ENCODE results near the gene PDS5B. TPM values are rescaled to one million over a fixed set of nuclear protein-coding genes. Genes with fewer than 3 reads are reported as not detected.

Gene PDS5B
- total RNA-seq, 1 experiment from 2014 or later: 26.5 TPM

DNA sequence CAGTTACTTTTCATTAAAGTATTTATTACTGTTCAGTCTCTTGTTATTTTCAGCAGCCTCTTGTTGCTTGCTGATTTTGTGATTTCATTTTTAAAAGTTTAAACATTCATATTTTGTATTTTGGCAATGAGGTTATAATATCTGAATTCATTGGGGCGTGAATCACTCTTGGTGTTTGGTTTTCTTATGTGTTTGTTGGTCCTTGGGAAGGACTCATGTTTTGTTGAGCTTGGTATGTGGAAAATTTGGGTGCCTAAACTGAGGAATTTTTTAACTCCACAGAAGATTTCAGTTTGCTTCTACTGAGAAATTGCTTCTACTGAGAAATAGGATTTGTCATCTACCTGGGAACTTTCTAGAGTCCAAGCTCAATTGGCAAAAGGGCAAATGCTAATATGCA, 38.2 kb downstream of the PDS5B start (continued):
- no peak for TF ChIP-seq ZFX (IDR thresholded peaks at IDR 0.05)
- TF ChIP-seq EZH2 (IDR thresholded peaks at IDR 0.05): no peak
- TF ChIP-seq CBX3 (IDR thresholded peaks at IDR 0.05; ENCODE audit: low read depth): no peak
- no peak for TF ChIP-seq EGR1 (IDR thresholded peaks at IDR 0.05; ENCODE audit: low read depth)
- TF ChIP-seq JUND (IDR thresholded peaks at IDR 0.05): no peak
- TF ChIP-seq, protein P1, sequence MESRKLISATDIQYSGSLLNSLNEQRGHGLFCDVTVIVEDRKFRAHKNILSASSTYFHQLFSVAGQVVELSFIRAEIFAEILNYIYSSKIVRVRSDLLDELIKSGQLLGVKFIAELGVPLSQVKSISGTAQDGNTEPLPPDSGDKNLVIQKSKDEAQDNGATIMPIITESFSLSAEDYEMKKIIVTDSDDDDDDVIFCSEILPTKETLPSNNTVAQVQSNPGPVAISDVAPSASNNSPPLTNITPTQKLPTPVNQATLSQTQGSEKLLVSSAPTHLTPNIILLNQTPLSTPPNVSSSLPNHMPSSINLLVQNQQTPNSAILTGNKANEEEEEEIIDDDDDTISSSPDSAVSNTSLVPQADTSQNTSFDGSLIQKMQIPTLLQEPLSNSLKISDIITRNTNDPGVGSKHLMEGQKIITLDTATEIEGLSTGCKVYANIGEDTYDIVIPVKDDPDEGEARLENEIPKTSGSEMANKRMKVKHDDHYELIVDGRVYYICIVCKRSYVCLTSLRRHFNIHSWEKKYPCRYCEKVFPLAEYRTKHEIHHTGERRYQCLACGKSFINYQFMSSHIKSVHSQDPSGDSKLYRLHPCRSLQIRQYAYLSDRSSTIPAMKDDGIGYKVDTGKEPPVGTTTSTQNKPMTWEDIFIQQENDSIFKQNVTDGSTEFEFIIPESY (IDR thresholded peaks at IDR 0.05; ENCODE audit: extremely low read depth, insufficient replicate concordance, low read length): no peak

DNA sequence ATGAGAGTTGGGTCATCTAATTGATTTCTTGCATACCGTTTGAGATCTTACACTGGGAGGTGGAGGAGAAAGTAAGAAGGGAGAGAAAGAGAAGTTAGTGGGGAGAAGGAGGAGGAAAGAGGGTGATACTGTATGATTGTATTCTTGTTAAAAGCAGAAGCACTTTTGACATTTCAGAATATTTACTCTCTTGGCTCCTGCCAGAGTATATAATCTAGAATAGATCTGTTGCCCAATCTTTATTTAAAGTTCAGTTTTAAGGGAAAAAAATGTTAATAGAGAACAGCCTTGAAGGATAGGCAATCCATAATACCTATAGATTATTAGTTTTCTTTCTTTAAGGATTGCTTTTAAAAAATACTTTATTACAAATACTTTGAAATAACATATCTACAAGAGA, 41.5 kb downstream of the PDS5B start:
- intact Hi-C loops (cut with micrococcal nuclease): no loop called here
- TF ChIP-seq, protein P2, sequence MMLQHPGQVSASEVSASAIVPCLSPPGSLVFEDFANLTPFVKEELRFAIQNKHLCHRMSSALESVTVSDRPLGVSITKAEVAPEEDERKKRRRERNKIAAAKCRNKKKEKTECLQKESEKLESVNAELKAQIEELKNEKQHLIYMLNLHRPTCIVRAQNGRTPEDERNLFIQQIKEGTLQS (IDR thresholded peaks at IDR 0.05): no peak
- no peak for TF ChIP-seq EZH2phosphoT487 (IDR thresholded peaks at IDR 0.05; ENCODE audit: borderline replicate concordance)
- no peak for TF ChIP-seq CEBPB (IDR thresholded peaks at IDR 0.05; ENCODE audit: low read depth)
- Histone ChIP-seq H3K4me1 (ENCODE audit: control insufficient read depth in 1 of 2, insufficient read depth in 2 of 2, low read length in 2 of 2) (no peaks in the 10 kb centered on the region), H3K36me3 (ENCODE audit: control insufficient read depth in 1 of 2, insufficient read depth in 2 of 2, low read length in 2 of 2) (no peaks in the 10 kb centered on the region), H3K27ac (ENCODE audit: low read depth, low read length) (no peak overlapping the region), H4K20me1 (ENCODE audit: insufficient read depth) (no peaks in the 10 kb centered on the region), H3K9ac (ENCODE audit: low read length) (no peak overlapping the region), H3K4me2 (ENCODE audit: low read length) (no peak overlapping the region), H3K9me2 (ENCODE audit: insufficient read depth) (no peaks in the 10 kb centered on the region), H3K4me3 (replicated peaks in 1 of 2; ENCODE audit: low read depth in 1 of 2, low read length in 2 of 2) (no peak overlapping the region), H2AFZ (ENCODE audit: low read depth, low read length, poor library complexity, severe bottlenecking) (no peak overlapping the region), H3K27me3 (ENCODE audit: insufficient read depth, low read length) (no peaks in the 10 kb centered on the region), H3K79me2 (ENCODE audit: insufficient read depth, low read length) (peaks cover 100% of the 10 kb centered on the region), H3K9me3 (ENCODE audit: control insufficient read depth in 1 of 2, insufficient read depth in 1 of 2, low read depth in 1 of 2, low read length in 2 of 2) (peaks cover 6% of the 10 kb centered on the region in 2 experiments; a peak in 2 of 4 replicates)
- no TSS peak for BruUV-seq (replicated peaks)
- no peak for ATAC-seq
- POLR2A ChIA-PET: interaction anchor here (0.6 kb wide), 1 partner anchor 723 kb away, joined by 3 read pairs; no protein-coding TSS in a partner anchor
- no peak for DNase-seq (ENCODE audit: low read depth, low spot score)
- RAD21 ChIA-PET (ENCODE audit: low non-redundant PET in 1 of 2, low total read pairs in 2 of 2, uncharacterized antibody in 2 of 2, unreplicated experiment in 2 of 2): no interaction called here
- CTCF ChIA-PET: no interaction called here

Measured in HCT116 (cell line).